GM08714 (cell line): ENCODE results near the gene OR1M1.

Experiments
- H3K4me3 ChIP-seq: fragments of 200-500 bp; sonication (Bioruptor generic); 2 replicates; pipeline ENCODE4 v1.5.1; 2014; ENCODE audit warnings: mild to moderate bottlenecking, low read length, inconsistent platforms
- ZNF274 ChIP-seq: IDR thresholded peaks from 2 replicates; pipeline ENCODE4 v1.6.1; 2012; ENCODE audit warnings: mild to moderate bottlenecking, low read depth, low read length

The OR1M1 gene

GRCh38 chr19:9128171-9128570 is 41.3 kb downstream of the OR1M1 start:
- TF ChIP-seq ZNF274 = no peak
- H3K4me3 ChIP-seq = no peak overlapping the region

- TF ChIP-seq ZNF274 = no peak
- no peak overlapping the region for H3K4me3 ChIP-seq
Measured at GRCh38 chr19:9130965-9131364, 44.1 kb downstream of the OR1M1 start.

- TF ChIP-seq ZNF274 = no peak
- H3K4me3 ChIP-seq = no peak overlapping the region
Measured at GRCh38 chr19:9132422-9132821, 45.6 kb downstream of the OR1M1 start.

GRCh38 chr19:9139609-9140158 is 52.8 kb downstream of the OR1M1 start:
- no peak for TF ChIP-seq ZNF274
- peak overlapping the region; percentile 82 for H3K4me3 ChIP-seq

GRCh38 chr19:9140159-9140874 is 53.5 kb downstream of the OR1M1 start, which contains the start of gene ZNF317:
Gene ZNF317, plus strand, starts transcription at chr19:9140397. Its CDS starts 15,620 bp downstream, at chr19:9156017.
- peak within 1 kb of the TSS; percentile 82 for H3K4me3 ChIP-seq
- no peak for TF ChIP-seq ZNF274

DNA sequence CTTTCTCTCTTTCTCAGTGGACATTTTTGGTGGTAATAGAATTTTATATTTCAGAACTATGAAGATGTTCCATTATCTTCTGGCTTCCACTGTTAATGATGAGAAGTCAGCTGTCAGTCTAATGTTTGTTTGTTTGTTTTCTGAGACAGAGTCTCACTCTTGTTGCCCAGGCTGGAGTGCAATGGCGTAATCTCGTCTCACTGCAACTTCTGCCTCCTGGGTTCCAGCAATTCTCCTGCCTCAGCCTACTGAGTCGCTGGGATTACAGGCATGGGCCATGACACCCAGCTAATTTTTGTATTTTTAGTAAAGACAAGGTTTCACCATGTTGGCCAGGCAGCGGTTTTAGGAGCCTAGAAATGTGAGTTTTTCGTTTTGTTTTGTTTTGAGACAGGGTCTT is 58.1 kb downstream of the OR1M1 start:
- no peak overlapping the region for H3K4me3 ChIP-seq
- no peak for TF ChIP-seq ZNF274
